Smooth muscle cell of the brain vasculature (primary cell): ENCODE measurements around the gene ZNF835.
"Not testable (repeated sequence)": the region's sequence is repeated elsewhere in the genome, so short reads cannot be mapped to it uniquely, and the experiment has no call there.

ENCODE experiments used
- DNase-seq: peaks from one replicate; pipeline ENCODE4 v3.0.0-alpha.2; 2012; ENCODE audit warnings: low read depth, low spot score

ZNF835 gene

DNA sequence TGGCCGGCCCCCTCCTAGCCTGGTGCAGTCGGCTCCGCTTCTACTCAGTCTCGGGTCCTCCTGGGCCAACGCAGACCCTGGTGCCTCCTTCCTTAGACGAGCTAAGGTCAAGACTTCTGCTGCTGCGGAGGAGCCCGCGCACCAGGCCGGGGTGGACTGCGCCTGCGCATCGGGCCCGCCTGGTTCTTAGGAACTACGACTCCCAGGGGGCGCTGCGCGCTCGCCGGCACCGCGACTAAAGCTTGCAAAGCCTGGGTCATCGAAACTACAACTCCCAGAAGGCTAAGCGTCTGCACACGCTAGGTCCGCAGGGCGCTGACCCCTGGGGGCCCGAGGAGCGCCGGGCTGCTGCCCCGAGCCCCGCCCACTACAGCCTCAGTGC, at the start of gene ZNF835:
Gene ZNF835 (minus strand): TSS at position 145 of the 382 bp plus-strand sequence. CDS start 6,559 bp downstream, outside the sequence.
- no peak for DNase-seq

GRCh38 chr19:56720281-56720680, 48.7 kb upstream of the ZNF835 start:
- no peak for DNase-seq

- DNase-seq: no peak
These were observed 46.7 kb upstream of the ZNF835 start for GRCh38 chr19:56718231-56718630.

- DNase-seq: no peak
These were observed 41.2 kb upstream of the ZNF835 start for GRCh38 chr19:56712611-56713276.

DNA sequence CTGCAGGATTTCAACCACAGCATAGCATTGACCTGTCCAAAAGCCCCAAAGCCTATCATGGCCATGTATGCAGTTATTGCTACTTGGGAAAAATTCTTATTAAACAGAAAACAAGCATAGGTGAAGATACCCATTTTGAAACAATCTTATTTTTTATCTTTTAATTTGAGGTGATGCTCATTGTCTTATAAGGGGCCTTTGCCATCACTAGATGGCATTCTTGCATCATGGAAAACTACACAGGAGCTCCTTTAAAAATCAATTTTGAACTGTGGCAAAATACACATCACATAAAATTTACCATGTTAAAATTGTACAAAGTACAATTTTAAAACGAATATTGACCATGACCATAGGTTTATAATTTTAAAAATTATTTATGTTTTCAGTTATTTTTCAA, 38.9 kb upstream of the ZNF835 start:
- DNase-seq: no peak

GRCh38 chr19:56707821-56708220, 36.3 kb upstream of the ZNF835 start:
- no peak for DNase-seq

- DNase-seq: no peak
These were observed 34.4 kb upstream of the ZNF835 start for GRCh38 chr19:56705939-56706338.

DNA sequence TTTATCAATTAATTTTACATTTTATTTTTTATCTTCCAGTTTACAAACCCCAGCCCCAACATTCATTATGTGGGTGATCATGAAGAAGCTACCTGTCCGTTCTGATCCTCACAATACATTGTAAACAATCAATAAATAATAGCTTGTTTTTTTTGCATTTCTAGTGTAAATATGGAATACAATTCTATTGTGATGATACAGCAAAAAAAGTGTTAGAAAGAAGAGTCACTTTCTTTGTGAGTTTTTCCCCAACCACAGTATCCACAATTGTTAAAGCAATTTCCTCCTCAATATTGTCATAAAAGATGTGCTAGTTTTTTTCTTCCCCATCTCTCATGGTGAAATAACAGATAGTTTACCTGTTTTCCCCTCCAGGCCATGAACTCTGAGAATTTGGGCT, 30.3 kb upstream of the ZNF835 start:
- no peak for DNase-seq

- DNase-seq: no peak
These were observed 28.0 kb upstream of the ZNF835 start for GRCh38 chr19:56699552-56699951.

- DNase-seq: no peak
These were observed 20.8 kb upstream of the ZNF835 start for GRCh38 chr19:56692206-56692895.

- DNase-seq: no peak
These were observed 19.1 kb upstream of the ZNF835 start for GRCh38 chr19:56690670-56691069.

GRCh38 chr19:56689198-56689597, 17.6 kb upstream of the ZNF835 start:
- DNase-seq: no peak

DNA sequence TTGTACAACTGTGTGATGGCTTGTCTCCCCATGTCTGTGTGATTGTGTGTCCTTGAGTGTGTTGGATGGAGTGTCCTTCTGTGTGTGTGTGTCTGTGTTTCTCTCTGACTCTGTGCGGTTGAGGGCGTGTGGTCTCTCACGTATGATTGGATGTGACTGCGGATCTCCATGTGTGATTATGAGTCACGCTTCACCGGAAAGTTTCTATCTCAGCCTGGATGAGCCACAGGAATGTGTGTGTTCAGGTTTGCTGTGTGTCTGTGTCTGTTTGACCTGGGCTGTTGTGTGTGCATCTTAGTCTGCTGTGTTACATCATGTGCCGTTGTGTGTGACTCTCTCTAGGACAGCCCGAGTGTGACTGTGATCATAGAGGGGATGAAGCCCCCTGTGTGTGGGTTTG, 15.5 kb upstream of the ZNF835 start:
- no peak for DNase-seq

DNA sequence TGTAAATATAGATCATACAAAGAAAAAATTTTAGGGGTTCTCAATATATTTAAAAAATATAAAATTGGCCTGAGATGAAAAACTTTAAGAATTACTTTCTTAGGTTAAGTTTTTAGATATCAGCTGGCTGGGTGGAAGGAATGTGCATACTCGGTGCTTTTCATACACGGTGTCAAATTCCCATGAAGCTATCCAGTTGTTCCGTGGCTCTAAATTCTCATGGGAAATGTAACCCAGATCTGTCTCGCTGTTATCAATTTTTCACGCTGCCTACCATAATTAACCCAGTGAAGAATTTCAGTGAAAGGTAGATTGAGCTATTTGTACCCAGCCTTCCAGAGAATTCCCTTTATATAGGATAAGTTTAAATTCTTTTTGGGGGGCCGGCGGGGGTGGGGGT, 11.6 kb upstream of the ZNF835 start:
- no peak for DNase-seq

- DNase-seq: no peak
These were observed 10.1 kb upstream of the ZNF835 start for GRCh38 chr19:56681702-56682101.

DNA sequence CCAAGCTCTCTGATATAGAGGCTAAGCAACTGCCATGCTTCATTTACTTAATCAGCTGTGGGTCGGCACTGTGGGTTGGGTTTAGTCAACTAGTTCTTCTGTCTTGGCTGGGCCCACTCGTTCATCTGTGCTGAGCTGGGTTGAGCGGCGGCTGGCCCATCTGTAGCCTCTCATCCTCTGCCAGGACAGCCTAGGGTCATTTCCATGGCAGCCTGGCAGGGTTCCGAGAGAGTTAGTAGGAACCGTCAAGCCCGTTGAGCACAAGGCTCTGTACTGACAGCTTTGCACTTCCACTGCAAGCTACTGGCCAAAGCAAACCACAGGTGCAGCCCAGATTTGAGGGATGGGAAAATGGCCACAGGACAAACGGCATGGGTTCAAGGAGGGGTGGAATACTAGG, 6.6 kb upstream of the ZNF835 start:
- DNase-seq: no peak

DNA sequence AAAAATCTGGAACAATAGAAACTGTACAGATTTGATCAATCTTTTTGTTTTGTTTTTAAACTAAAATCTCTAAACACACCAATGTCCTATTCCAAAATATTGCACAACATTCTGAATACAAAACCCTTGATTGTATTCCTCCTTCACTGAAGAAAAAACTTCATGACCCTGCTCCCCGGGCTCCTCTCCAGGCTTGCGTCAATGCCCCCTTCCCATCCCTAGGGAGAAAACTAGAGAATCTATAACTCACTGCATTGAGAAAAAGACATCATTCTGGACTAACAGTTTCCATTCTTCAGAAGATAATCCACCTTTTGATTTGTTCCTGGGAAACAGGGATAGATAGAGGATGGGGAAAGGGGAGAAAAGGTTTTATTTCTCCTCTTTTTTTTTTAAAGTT, 1.1 kb upstream of the ZNF835 start:
- not testable (repeated sequence) for DNase-seq

GRCh38 chr19:56670961-56671612, 470 bp downstream of the ZNF835 start:
- no peak for DNase-seq

GRCh38 chr19:56670401-56670960, 1.1 kb downstream of the ZNF835 start:
- DNase-seq: no peak

- DNase-seq: no peak
These were observed 2.9 kb downstream of the ZNF835 start for GRCh38 chr19:56668676-56669075.

DNA sequence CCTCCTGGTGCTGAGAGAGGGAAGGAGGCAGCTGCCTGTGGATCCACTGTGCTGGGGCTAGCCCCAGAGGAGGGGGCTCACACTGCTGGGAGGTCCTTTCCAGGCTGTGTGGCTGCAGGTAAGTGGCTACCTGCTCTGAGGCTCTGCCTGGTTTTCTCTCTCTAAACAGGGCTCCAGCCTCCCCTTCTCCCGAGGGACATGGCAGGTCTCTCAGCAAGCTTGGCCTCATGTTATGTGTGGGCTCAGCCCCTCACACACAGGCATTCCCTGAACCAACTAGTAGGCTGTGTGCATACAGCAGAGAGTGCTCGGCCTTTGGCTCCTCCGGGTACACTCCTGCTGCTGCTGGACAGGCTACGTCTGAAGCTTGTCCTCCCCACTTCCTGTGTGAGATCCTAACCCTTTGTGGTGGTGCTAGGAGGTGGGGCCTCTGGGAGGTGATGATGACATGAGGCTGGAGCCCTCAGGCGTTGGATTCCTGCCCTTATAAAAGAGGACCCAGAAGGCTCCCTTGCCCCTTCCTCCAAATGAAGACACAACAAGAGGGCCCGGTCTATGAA, 4.2 kb downstream of the ZNF835 start:
- no peak for DNase-seq

DNA sequence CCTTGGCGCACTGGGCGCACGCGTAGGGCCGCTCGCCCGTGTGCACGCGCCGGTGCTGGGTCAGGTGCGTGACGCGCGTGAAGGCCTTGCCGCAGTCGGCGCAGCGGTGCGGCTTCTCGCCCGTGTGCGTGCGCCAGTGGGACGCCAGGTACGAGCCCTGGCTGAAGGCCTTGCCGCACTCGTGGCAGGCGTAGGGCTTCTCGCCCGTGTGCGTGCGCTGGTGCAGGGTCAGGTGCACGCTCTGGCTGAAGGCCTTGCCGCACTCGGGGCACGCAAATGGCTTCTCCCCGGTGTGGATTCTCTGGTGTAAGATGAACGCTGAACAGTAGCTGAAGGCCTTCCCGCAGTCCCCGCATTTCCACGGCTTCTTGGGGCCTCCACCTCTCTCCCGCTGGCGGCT, 7.0 kb downstream of the ZNF835 start:
- DNase-seq: no peak
